Caco-2 (cell line): ENCODE results near the gene MOV10L1. TPM values are rescaled to one million over a fixed set of nuclear protein-coding genes. Genes with fewer than 3 reads are reported as not detected.
A peak's percentile ranks its signal among the peaks of the same experiment; 100 is the strongest.

Source experiments
- BruUV-seq: library from RNA; stranded (reverse); fragments of 400-500 nt; replicated peaks from 2 replicates; lab custom pipeline; 2021; lab: Mats Ljungman, UMichigan
- CTCF ChIA-PET: fragments of 300-600 bp; sonication (Branson Sonifier 250); formaldehyde crosslinking; loops from one replicate; lab custom pipeline; 2022; ENCODE audit warnings: antibody characterized with exemption; lab: Charles Lee
- POLR2A ChIA-PET: fragments of 300-600 bp; sonication (Branson Sonifier 250); formaldehyde crosslinking; loops from one replicate; lab custom pipeline; 2022; ENCODE audit warnings: antibody characterized with exemption; lab: Charles Lee
- DNase-seq, 2 experiments: peaks; one replicate each; pipeline versions ENCODE4 v3.0.0 to v3.0.0-alpha.2; 2020 to 2022
- H3K27me3 ChIP-seq: replicated peaks from 2 replicates; pipeline ENCODE4 v1.6.0; 2011; ENCODE audit warnings: low read length; ENCODE audit not compliant: control insufficient read depth, insufficient read depth
- H3K36me3 ChIP-seq: 2 replicates; pipeline ENCODE4 v1.5.1; 2011; ENCODE audit warnings: low read length; ENCODE audit not compliant: control insufficient read depth, insufficient read depth
- H3K4me1 ChIP-seq: fragments of 250-450 bp; sonication (Bioruptor Pico); 2 replicates; pipeline ENCODE4 v1.5.1; 2020; ENCODE audit warnings: mild to moderate bottlenecking
- H3K4me3 ChIP-seq: 2 replicates; pipeline ENCODE4 v1.5.1; 2011; ENCODE audit warnings: low read depth, mild to moderate bottlenecking, control low read depth, low read length
- H3K9me3 ChIP-seq: fragments of 250-450 bp; sonication (Bioruptor Pico); 2 replicates; pipeline ENCODE4 v1.5.1; 2020; ENCODE audit warnings: mild to moderate bottlenecking, moderate library complexity
- H3K27ac Mint-ChIP-seq: one replicate; pipeline ENCODE4 v1.8.0; 2022; ENCODE audit warnings: mixed read lengths; ENCODE audit not compliant: unreplicated experiment
- H3K27me3 Mint-ChIP-seq: one replicate; pipeline ENCODE4 v1.8.0; 2022; ENCODE audit warnings: mixed read lengths; ENCODE audit not compliant: insufficient read depth, unreplicated experiment
- H3K36me3 Mint-ChIP-seq: one replicate; pipeline ENCODE4 v1.8.0; 2022; ENCODE audit warnings: mild to moderate bottlenecking, mixed read lengths; ENCODE audit not compliant: insufficient read depth, unreplicated experiment
- H3K4me1 Mint-ChIP-seq: one replicate; pipeline ENCODE4 v1.8.0; 2022; ENCODE audit warnings: low read depth, mixed read lengths; ENCODE audit not compliant: unreplicated experiment
- H3K4me3 Mint-ChIP-seq: one replicate; pipeline ENCODE4 v1.8.0; 2022; ENCODE audit warnings: mild to moderate bottlenecking, moderate library complexity, mixed read lengths; ENCODE audit not compliant: unreplicated experiment
- H3K9me3 Mint-ChIP-seq: one replicate; pipeline ENCODE4 v1.8.0; 2022; ENCODE audit warnings: mixed read lengths; ENCODE audit not compliant: unreplicated experiment
- intact Hi-C: fragments of 100-400 bp; cut with micrococcal nuclease; formaldehyde crosslinking; loops from one replicate; pipeline ENCODE4 v1.10.0; 2022; ENCODE audit not compliant: unreplicated experiment
- total RNA-seq: library from RNA; stranded (reverse); gene quantifications from 2 replicates; pipeline ENCODE4 v1.2.3, GENCODE V29; 2022
- TF ChIP-seq, protein P1 (sequence below), 2 experiments: fragments of 200-600 bp in 1 of 2; IDR thresholded peaks; 1 replicate in 1 of 2; 2 replicates in 1 of 2; pipeline versions ENCODE4 v1.5.1 to v1.8.0; 2011 to 2022; ENCODE audit warnings: antibody characterized with exemption in 1 of 2, control low read depth in 1 of 2, inconsistent platforms in 1 of 2, low read depth in 1 of 2, low read length in 1 of 2, mild to moderate bottlenecking in 1 of 2, moderate library complexity in 1 of 2; ENCODE audit not compliant: insufficient read depth in 1 of 2, severe bottlenecking in 1 of 2, unreplicated experiment in 1 of 2

Gene MOV10L1
- total RNA-seq, 1 experiment from 2014 or later: not detected

DNA sequence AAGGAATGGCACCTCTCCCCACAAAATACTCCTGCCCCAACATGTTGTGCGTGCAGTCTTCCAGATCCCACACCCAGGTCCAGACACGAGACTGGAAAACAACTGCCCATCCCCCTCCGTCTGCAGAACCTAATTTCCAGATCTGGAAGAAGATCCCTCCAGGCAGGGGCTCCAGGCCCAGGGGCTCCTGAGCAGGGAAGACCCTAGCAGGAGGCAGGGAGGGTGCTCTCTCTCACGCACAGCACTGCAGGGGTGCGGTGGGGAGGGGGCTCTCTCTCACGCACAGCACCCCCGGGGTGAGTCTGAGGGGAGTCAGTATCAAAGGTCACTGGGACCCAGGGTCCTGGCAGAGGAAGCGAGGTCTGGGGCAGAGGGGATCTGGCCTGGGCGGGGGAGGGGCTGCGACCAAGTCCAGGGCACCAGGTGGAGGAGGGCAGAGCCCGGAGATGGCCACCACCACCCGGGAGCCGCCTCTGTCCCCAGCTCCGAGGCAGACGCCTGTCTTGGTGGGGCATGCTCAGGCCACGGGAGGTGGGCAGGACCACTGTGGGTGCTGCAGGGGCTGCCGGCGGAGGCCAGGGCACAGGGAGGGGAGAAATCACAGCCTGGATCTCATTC, 6.2 kb upstream of the MOV10L1 start:
- CTCF ChIA-PET: interaction anchor here (1.4 kb wide), 1 partner anchor 23 kb away, joined by 4 read pairs; no protein-coding TSS in a partner anchor
- peaks cover 23% of the 10 kb centered on the region for H3K4me1 ChIP-seq
- peak overlapping the region; percentile 23 for H3K4me3 ChIP-seq
- H3K4me3 Mint-ChIP-seq: peak overlapping the region; percentile 75
- peaks cover 9% of the 10 kb centered on the region for H3K4me1 Mint-ChIP-seq
- H3K36me3 Mint-ChIP-seq: no peaks in the 10 kb centered on the region
- no peaks in the 10 kb centered on the region for H3K27me3 Mint-ChIP-seq
- no peaks in the 10 kb centered on the region for H3K27me3 ChIP-seq
- DNase-seq: no peak
- no TSS peak for BruUV-seq
- H3K9me3 Mint-ChIP-seq: peaks cover 13% of the 10 kb centered on the region
- intact Hi-C loops: no loop called here
- no peaks in the 10 kb centered on the region for H3K9me3 ChIP-seq
- TF ChIP-seq, protein P1, sequence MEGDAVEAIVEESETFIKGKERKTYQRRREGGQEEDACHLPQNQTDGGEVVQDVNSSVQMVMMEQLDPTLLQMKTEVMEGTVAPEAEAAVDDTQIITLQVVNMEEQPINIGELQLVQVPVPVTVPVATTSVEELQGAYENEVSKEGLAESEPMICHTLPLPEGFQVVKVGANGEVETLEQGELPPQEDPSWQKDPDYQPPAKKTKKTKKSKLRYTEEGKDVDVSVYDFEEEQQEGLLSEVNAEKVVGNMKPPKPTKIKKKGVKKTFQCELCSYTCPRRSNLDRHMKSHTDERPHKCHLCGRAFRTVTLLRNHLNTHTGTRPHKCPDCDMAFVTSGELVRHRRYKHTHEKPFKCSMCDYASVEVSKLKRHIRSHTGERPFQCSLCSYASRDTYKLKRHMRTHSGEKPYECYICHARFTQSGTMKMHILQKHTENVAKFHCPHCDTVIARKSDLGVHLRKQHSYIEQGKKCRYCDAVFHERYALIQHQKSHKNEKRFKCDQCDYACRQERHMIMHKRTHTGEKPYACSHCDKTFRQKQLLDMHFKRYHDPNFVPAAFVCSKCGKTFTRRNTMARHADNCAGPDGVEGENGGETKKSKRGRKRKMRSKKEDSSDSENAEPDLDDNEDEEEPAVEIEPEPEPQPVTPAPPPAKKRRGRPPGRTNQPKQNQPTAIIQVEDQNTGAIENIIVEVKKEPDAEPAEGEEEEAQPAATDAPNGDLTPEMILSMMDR (IDR thresholded peaks at IDR 0.05; ENCODE audit: insufficient read depth in 1 of 2, low read depth in 1 of 2, low read length in 1 of 2, severe bottlenecking in 1 of 2, unreplicated experiment in 1 of 2): no peak
- POLR2A ChIA-PET: no interaction called here
- H3K36me3 ChIP-seq: no peaks in the 10 kb centered on the region
- H3K27ac Mint-ChIP-seq: peak overlapping the region; percentile 82

DNA sequence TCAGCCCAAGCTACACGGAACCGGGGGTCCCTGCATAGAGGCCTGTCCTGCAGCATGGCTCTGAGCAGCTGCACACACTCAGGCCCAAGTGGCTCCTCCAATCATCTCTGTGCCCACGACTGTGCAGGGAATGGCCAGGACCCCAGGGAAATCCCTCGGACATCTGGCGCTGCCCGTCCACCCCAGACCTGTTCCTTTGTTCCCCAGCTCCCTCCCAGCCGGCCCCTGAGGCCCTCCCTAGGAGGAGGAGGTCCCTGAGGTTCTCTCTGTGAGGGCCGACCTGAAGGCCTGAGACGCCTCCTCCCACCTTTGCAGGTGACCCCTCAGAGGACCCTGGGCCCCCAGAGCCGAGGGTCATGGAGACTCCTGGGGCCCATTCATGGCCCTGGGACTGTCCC, 5.7 kb upstream of the MOV10L1 start:
- H3K9me3 Mint-ChIP-seq: peaks cover 13% of the 10 kb centered on the region
- no peak overlapping the region for H3K4me3 Mint-ChIP-seq
- TF ChIP-seq, protein P1 (IDR thresholded peaks at IDR 0.05; ENCODE audit: insufficient read depth in 1 of 2, low read depth in 1 of 2, low read length in 1 of 2, severe bottlenecking in 1 of 2, unreplicated experiment in 1 of 2): no peak
- DNase-seq: no peak
- BruUV-seq: no TSS peak
- H3K27me3 Mint-ChIP-seq: no peaks in the 10 kb centered on the region
- H3K9me3 ChIP-seq: no peaks in the 10 kb centered on the region; the same call in 1 of the 2 replicates
- H3K4me3 ChIP-seq: no peak overlapping the region
- ChIA-PET POLR2A (no interaction called here), CTCF (no interaction called here)
- H3K4me1 ChIP-seq: peaks cover 23% of the 10 kb centered on the region
- no peak overlapping the region for H3K27ac Mint-ChIP-seq
- no peaks in the 10 kb centered on the region for H3K27me3 ChIP-seq
- no peaks in the 10 kb centered on the region for H3K36me3 Mint-ChIP-seq
- peaks cover 9% of the 10 kb centered on the region for H3K4me1 Mint-ChIP-seq
- H3K36me3 ChIP-seq: no peaks in the 10 kb centered on the region
- intact Hi-C loops: no loop called here

DNA sequence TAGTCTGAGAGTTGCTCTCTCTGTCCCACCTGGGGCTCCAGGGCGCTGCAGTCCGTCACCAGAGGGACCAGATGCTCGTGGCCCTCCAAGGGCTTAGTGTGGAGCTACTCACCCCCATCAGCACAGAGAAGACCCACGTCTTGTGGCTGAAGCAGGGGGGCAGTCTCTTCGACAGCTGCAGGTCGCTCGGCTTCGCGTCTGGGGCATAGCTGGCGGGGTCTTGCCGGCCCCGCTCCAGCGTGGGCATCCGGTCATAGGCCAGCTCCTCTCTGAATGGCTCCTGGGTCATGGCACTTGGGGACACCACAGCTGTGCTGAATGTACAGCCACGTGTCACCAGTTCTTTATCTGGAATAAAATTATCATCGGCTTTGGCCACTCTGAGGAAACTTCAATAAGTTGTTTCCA, 5.2 kb upstream of the MOV10L1 start:
- no peaks in the 10 kb centered on the region for H3K36me3 ChIP-seq
- H3K4me1 Mint-ChIP-seq: peaks cover 9% of the 10 kb centered on the region
- no peaks in the 10 kb centered on the region for H3K36me3 Mint-ChIP-seq
- no TSS peak for BruUV-seq
- H3K4me1 ChIP-seq: peaks cover 23% of the 10 kb centered on the region
- intact Hi-C loops: no loop called here
- H3K4me3 ChIP-seq: no peak overlapping the region
- no peak for DNase-seq
- H3K27ac Mint-ChIP-seq: no peak overlapping the region
- CTCF ChIA-PET: no interaction called here
- no peak overlapping the region for H3K4me3 Mint-ChIP-seq
- H3K9me3 Mint-ChIP-seq: peaks cover 13% of the 10 kb centered on the region
- POLR2A ChIA-PET: no interaction called here
- no peaks in the 10 kb centered on the region; the same call in 1 of the 2 replicates for H3K9me3 ChIP-seq
- TF ChIP-seq, protein P1 (IDR thresholded peaks at IDR 0.05; ENCODE audit: insufficient read depth in 1 of 2, low read depth in 1 of 2, low read length in 1 of 2, severe bottlenecking in 1 of 2, unreplicated experiment in 1 of 2): no peak
- no peaks in the 10 kb centered on the region for H3K27me3 ChIP-seq
- no peaks in the 10 kb centered on the region for H3K27me3 Mint-ChIP-seq
